Adipocyte (in vitro differentiated cells): ENCODE data around the gene HGF.
"Not testable (repeated sequence)": the region's sequence is repeated elsewhere in the genome, so short reads cannot be mapped to it uniquely, and the experiment has no call there.

Experiments used
- DNase-seq: peaks from one replicate; pipeline ENCODE4 v3.0.0-alpha.2; 2015; ENCODE audit warnings: low read depth
- H3K27me3 ChIP-seq: replicated peaks from 2 replicates; pipeline ENCODE4 v1.7.0; 2013; ENCODE audit warnings: mild to moderate bottlenecking, low read length, moderate library complexity; ENCODE audit not compliant: control insufficient read depth, insufficient read depth
- H3K36me3 ChIP-seq: 2 replicates; pipeline ENCODE4 v1.7.0; 2013; ENCODE audit warnings: low read length, mild to moderate bottlenecking, moderate library complexity; ENCODE audit not compliant: control insufficient read depth, insufficient read depth, severe bottlenecking
- H3K4me1 ChIP-seq: 2 replicates; pipeline ENCODE4 v1.7.0; 2013; ENCODE audit warnings: mild to moderate bottlenecking, low read length, moderate library complexity; ENCODE audit not compliant: control insufficient read depth, insufficient read depth
- H3K4me3 ChIP-seq: 2 replicates; pipeline ENCODE4 v1.7.0; 2013; ENCODE audit warnings: mild to moderate bottlenecking, low read length, moderate library complexity
- H3K9ac ChIP-seq: 2 replicates; pipeline ENCODE4 v1.7.0; 2013; ENCODE audit warnings: mild to moderate bottlenecking, low read length, moderate library complexity
- H3K9me3 ChIP-seq: 2 replicates; pipeline ENCODE4 v1.7.0; 2013; ENCODE audit warnings: mild to moderate bottlenecking, low read length, moderate library complexity; ENCODE audit not compliant: control insufficient read depth

The HGF gene

DNA sequence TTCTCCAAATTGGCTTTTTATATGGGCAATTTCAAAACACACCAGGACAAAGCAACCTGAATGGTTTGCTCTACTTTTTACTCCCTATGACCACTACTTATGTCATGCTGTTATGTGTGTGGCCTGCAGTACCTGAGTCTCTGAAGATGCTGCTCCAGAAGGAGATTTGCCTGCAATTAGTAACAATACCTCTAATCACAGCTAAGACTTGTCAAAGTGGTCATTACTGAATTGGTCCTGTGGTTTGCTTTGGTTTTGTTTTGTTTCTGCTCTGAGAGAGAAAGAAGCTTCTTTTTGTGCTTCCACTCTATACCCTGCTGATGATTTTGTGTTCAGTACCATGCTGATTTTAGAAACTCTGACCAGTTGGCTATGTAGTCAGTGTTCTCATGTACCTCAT, 25.5 kb downstream of the HGF start:
- Histone ChIP-seq H3K27me3 (no peaks in the 10 kb centered on the region), H3K9me3 (no peaks in the 10 kb centered on the region), H3K4me1 (no peaks in the 10 kb centered on the region), H3K9ac (no peak overlapping the region), H3K4me3 (no peak overlapping the region), H3K36me3 (no peaks in the 10 kb centered on the region)
- no peak for DNase-seq

DNA sequence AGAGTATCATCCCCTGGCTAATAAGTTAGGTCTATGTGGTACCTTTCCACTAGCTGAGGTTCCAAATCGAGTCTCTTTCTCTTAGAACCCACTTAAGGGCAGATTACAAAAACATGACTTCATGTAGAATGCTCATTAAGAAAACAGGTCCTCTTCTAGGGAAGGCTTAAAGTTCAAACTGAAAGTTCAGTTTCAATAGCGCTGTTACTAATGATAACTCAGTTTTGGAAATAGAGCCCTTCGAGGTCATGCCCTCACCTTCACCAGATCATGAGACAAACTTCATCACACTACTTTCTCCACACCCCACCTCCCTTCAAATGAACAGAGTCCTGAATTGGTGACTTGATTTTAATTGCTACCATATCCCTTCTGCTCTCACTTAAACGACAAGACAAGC, 26.2 kb downstream of the HGF start:
- Histone ChIP-seq H3K27me3 (no peaks in the 10 kb centered on the region), H3K9ac (no peak overlapping the region), H3K36me3 (no peaks in the 10 kb centered on the region), H3K4me3 (no peak overlapping the region), H3K9me3 (no peaks in the 10 kb centered on the region), H3K4me1 (no peaks in the 10 kb centered on the region)
- no peak for DNase-seq

DNA sequence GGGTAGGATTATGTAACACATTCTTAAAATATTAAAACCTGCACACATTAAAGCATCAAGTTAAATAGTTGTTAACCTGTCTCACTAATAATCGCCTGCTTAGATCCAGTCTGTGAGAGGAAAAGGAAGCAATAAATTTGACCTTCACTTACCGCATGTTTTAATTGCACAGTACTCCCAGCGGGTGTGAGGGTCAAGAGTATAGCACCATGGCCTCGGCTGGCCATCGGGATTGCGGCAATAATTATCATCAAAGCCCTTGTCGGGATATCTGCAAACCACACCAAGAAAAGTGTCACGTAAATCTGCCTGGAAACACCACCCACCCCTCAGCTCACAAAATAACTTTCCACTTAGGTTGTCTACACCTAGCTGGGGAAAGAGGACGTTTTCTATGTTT, 26.6 kb downstream of the HGF start:
- H3K9ac ChIP-seq, result no peak overlapping the region
- H3K27me3 ChIP-seq, result no peaks in the 10 kb centered on the region
- no peak for DNase-seq
- H3K4me1 ChIP-seq, result no peaks in the 10 kb centered on the region
- H3K4me3 ChIP-seq, result no peak overlapping the region
- no peaks in the 10 kb centered on the region for H3K36me3 ChIP-seq
- H3K9me3 ChIP-seq, result no peaks in the 10 kb centered on the region

DNA sequence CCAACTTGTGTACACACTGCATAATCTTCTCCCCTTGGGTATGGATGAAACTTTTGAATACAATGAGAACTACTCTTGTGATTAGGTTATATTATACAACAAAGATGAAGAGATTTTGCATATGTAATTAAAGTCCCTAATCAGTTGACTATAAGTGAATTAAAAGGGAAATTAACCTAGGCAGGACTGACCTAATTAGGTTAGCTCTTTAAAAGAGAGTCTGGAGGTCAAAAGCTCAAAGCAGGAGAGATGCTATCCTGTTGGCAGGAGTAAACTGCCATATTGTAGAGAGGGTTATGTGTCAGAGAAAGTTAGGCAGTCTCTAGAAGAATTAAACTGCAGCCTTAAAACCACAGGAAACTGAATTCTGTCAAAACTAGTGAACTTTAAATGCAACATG, 29.4 kb downstream of the HGF start:
- Histone ChIP-seq H3K4me3 (no peak overlapping the region), H3K9ac (no peak overlapping the region), H3K36me3 (no peaks in the 10 kb centered on the region), H3K27me3 (no peaks in the 10 kb centered on the region), H3K9me3 (no peaks in the 10 kb centered on the region), H3K4me1 (no peaks in the 10 kb centered on the region)
- no peak for DNase-seq

GRCh38 chr7:81736091-81736490, 33.8 kb downstream of the HGF start:
- DNase-seq, result no peak
- Histone ChIP-seq H3K4me1 (no peaks in the 10 kb centered on the region), H3K9me3 (no peaks in the 10 kb centered on the region), H3K9ac (no peak overlapping the region), H3K27me3 (no peaks in the 10 kb centered on the region), H3K4me3 (no peak overlapping the region), H3K36me3 (no peaks in the 10 kb centered on the region)

DNA sequence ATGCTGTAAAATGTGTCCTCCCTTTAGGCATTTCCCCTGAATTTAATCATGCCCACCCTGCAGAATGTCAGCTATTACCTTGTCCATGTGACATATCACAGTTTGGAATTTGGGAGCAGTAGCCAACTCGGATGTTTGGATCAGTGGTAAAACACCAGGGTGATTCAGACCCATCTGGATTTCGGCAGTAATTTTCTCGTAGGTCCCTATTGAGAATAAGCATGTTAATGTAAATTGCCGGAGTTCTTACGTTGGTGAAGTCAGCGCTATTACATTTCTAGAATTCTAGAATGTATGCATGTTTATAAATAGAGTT, 44.1 kb downstream of the HGF start:
- Histone ChIP-seq H3K36me3 (no peaks in the 10 kb centered on the region), H3K4me3 (peak overlapping the region; percentile 62), H3K9me3 (no peaks in the 10 kb centered on the region), H3K9ac (peak overlapping the region; percentile 63), H3K27me3 (no peaks in the 10 kb centered on the region), H3K4me1 (peaks cover 20% of the 10 kb centered on the region)
- DNase-seq, result peak; percentile 83

- Histone ChIP-seq H3K27me3 (no peaks in the 10 kb centered on the region), H3K9ac (peak overlapping the region; percentile 63), H3K36me3 (no peaks in the 10 kb centered on the region), H3K9me3 (no peaks in the 10 kb centered on the region), H3K4me1 (peaks cover 20% of the 10 kb centered on the region), H3K4me3 (peak overlapping the region; percentile 62)
- peak; percentile 63 for DNase-seq
Observed at GRCh38 chr7:81725003-81725811, 44.6 kb downstream of the HGF start.

DNA sequence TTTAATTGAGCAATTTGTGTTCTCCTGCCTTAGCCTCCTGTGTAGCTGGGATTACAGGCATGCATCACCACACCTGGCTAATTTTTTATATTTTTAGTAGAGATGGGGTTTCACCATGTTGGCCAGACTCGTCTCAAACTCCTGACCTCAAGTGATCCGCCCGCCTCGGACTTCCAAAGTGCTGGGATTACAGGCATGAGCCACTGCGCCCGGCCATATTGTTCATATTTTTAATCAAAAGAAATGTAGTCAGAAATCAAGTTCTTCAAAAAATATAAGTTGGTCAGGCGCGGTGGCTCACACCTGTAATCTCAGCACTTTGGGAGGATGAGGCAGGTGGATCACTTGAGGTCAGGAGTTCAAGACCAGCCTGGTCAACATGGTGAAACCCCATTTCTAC, 47.6 kb downstream of the HGF start:
- not testable (repeated sequence) for H3K27me3 ChIP-seq, H3K36me3 ChIP-seq, H3K9me3 ChIP-seq, H3K9ac ChIP-seq, DNase-seq, H3K4me3 ChIP-seq
- H3K4me1 ChIP-seq, result peaks cover 20% of the 10 kb centered on the region

- Histone ChIP-seq H3K36me3 (peaks cover 2% of the 10 kb centered on the region), H3K27me3 (no peaks in the 10 kb centered on the region), H3K9me3 (no peaks in the 10 kb centered on the region), H3K9ac (no peak overlapping the region), H3K4me3 (no peak overlapping the region), H3K4me1 (peaks cover 20% of the 10 kb centered on the region)
- no peak for DNase-seq
Observed at GRCh38 chr7:81721437-81721836, 48.4 kb downstream of the HGF start.

GRCh38 chr7:81719865-81720264, 50.0 kb downstream of the HGF start:
- Histone ChIP-seq H3K27me3 (no peaks in the 10 kb centered on the region), H3K9me3 (no peaks in the 10 kb centered on the region), H3K4me1 (peaks cover 7% of the 10 kb centered on the region), H3K36me3 (peaks cover 2% of the 10 kb centered on the region), H3K9ac (no peak overlapping the region), H3K4me3 (no peak overlapping the region)
- DNase-seq, result peak; percentile 22

DNA sequence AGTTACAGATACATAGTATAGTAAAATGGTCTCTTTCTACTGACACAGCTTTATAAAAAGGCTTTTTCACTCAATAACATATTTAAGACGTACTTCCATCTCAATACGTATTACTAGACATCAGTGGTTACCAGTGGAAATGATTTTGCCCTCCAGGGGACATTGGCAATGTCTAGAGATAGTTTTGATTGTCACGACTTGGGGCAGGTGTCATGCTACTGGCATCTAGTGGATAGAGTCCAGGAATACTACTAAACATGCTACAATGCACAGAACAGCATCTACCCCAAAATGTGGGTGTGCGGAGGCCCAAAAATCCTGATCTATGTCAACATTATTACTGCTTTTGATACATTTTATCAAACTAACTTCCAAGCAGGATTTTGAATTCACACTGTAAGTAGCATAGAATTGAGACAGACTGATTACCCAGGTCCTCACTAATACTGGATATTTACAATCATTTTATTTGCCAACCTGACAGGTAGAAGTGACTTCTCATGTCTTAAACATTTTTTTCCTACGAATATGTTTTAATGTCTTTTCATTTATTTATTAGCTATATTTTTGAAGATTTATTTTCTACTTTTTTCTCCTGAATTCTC, 53.8 kb downstream of the HGF start:
- Histone ChIP-seq H3K27me3 (no peaks in the 10 kb centered on the region), H3K9me3 (no peaks in the 10 kb centered on the region), H3K36me3 (peaks cover 2% of the 10 kb centered on the region), H3K4me1 (no peaks in the 10 kb centered on the region), H3K4me3 (no peak overlapping the region), H3K9ac (no peak overlapping the region)
- DNase-seq, result peak; percentile 44

DNA sequence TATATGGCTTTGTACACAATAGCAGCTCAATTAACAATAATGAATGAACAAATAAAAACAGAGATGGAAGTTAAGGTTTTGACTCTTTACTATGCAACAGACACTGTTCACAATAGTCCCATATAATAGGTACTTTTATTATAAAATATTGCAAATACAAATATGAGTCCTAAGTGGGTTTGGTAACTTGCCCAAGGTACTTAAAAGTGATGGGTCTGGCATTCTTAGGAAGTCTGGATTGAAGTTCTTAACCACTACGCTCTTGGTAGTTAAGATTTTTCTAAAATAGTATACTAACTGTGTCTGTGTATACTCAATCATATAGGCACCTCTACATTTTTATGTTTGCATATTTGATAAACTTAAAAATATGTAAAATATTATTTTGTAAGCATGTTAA, 55.5 kb downstream of the HGF start:
- no peak for DNase-seq
- no peak overlapping the region for H3K4me3 ChIP-seq
- H3K4me1 ChIP-seq, result no peaks in the 10 kb centered on the region
- no peaks in the 10 kb centered on the region for H3K9me3 ChIP-seq
- no peaks in the 10 kb centered on the region for H3K27me3 ChIP-seq
- peaks cover 8% of the 10 kb centered on the region for H3K36me3 ChIP-seq
- no peak overlapping the region for H3K9ac ChIP-seq
